Neural cell (in vitro differentiated cells): Measurements from ENCODE around the gene ARHGEF10L. TPM values are rescaled to one million over a fixed set of nuclear protein-coding genes. Genes with fewer than 3 reads are reported as not detected.

Source experiments
- H2AFZ ChIP-seq: fragments of 200-600, 300-800 bp; sonication (generic), shearing (Covaris generic); 2 replicates; pipeline ENCODE4 v1.6.0; 2014; ENCODE audit warnings: low read depth, mild to moderate bottlenecking, antibody characterized with exemption, low read length, moderate library complexity
- H3F3A ChIP-seq: fragments of 200-600 bp; shearing (Covaris generic); 2 replicates; pipeline ENCODE4 v1.6.1; 2016; ENCODE audit warnings: mild to moderate bottlenecking, moderate library complexity, mixed read lengths, antibody characterized with exemption, low read length; ENCODE audit not compliant: insufficient read depth, poor library complexity, severe bottlenecking
- H3K27ac ChIP-seq: fragments of 200-600, 300-800 bp; sonication (generic), shearing (Covaris generic); 2 replicates; pipeline ENCODE4 v1.5.1; 2014; ENCODE audit warnings: mild to moderate bottlenecking, low read length, moderate library complexity
- H3K27me3 ChIP-seq: fragments of 300-800, 200-600 bp; sonication (generic), shearing (Covaris generic); 2 replicates; pipeline ENCODE4 v1.6.0; 2014; ENCODE audit warnings: mild to moderate bottlenecking, low read depth, low read length, moderate library complexity; ENCODE audit not compliant: insufficient read depth
- H3K36me3 ChIP-seq: fragments of 300-800, 200-600 bp; sonication (generic), shearing (Covaris generic); 2 replicates; pipeline ENCODE4 v1.5.1; 2014; ENCODE audit warnings: mild to moderate bottlenecking, antibody characterized with exemption, low read length, moderate library complexity; ENCODE audit not compliant: insufficient read depth
- H3K4me2 ChIP-seq: fragments of 300-800, 200-600 bp; sonication (generic), shearing (Covaris generic); 2 replicates; pipeline ENCODE4 v1.6.0; 2014; ENCODE audit warnings: mild to moderate bottlenecking, low read length
- H3K4me3 ChIP-seq: fragments of 300-800, 200-600 bp; sonication (generic), shearing (Covaris generic); 2 replicates; pipeline ENCODE4 v1.5.1; 2014; ENCODE audit warnings: mild to moderate bottlenecking, low read length, moderate library complexity
- H3K79me2 ChIP-seq: fragments of 200-600 bp; shearing (Covaris generic); replicated peaks from 2 replicates; pipeline ENCODE4 v1.6.0; 2014; ENCODE audit warnings: mild to moderate bottlenecking, low read length, moderate library complexity; ENCODE audit not compliant: insufficient read depth
- H3K9ac ChIP-seq: fragments of 300-800, 200-600 bp; sonication (generic), shearing (Covaris generic); 2 replicates; pipeline ENCODE4 v1.6.1; 2016; ENCODE audit warnings: mild to moderate bottlenecking, low read length, mixed read lengths
- H3K9me2 ChIP-seq: fragments of 200-600 bp; shearing (Covaris generic); 2 replicates; pipeline ENCODE4 v1.6.1; 2016; ENCODE audit warnings: mild to moderate bottlenecking, low read length, mixed read lengths; ENCODE audit not compliant: insufficient read depth
- H3K9me3 ChIP-seq: fragments of 200-600, 300-800 bp; sonication (generic), shearing (Covaris generic); 2 replicates; pipeline ENCODE4 v1.6.1; 2016; ENCODE audit warnings: mild to moderate bottlenecking, mixed run types, low read length, moderate library complexity, mixed read lengths
- H4K20me1 ChIP-seq: fragments of 200-600 bp; shearing (Covaris generic); 2 replicates; pipeline ENCODE4 v1.6.1; 2016; ENCODE audit warnings: mild to moderate bottlenecking, mixed run types; ENCODE audit not compliant: insufficient read depth
- EP300 ChIP-seq: fragments of 450-650 bp; conservative IDR thresholded peaks from 2 replicates; pipeline ENCODE4 v1.6.1; 2014; ENCODE audit warnings: antibody characterized with exemption, mild to moderate bottlenecking, moderate library complexity; ENCODE audit not compliant: poor library complexity, severe bottlenecking
- EZH2 ChIP-seq: fragments of 200-600, 300-800 bp; shearing (Covaris generic), sonication (generic); IDR thresholded peaks from 2 replicates; pipeline ENCODE4 v1.6.1; 2014; ENCODE audit warnings: antibody characterized with exemption, low read length, borderline replicate concordance, mild to moderate bottlenecking; ENCODE audit not compliant: insufficient read depth, poor library complexity, severe bottlenecking
- MXI1 ChIP-seq: fragments of 450-650 bp; conservative IDR thresholded peaks from 2 replicates; pipeline ENCODE4 v1.6.1; 2014; ENCODE audit warnings: antibody characterized with exemption, mild to moderate bottlenecking; ENCODE audit not compliant: poor library complexity, severe bottlenecking
- POLR2AphosphoS5 ChIP-seq: IDR thresholded peaks from 2 replicates; pipeline ENCODE4 v1.6.1; 2012
- RAD21 ChIP-seq: fragments of 450-650 bp; conservative IDR thresholded peaks from 2 replicates; pipeline ENCODE4 v1.6.1; 2014; ENCODE audit warnings: antibody characterized with exemption, mild to moderate bottlenecking, moderate library complexity
- SMC3 ChIP-seq: fragments of 450-650 bp; conservative IDR thresholded peaks from 2 replicates; pipeline ENCODE4 v1.6.1; 2014; ENCODE audit warnings: antibody characterized with exemption, mild to moderate bottlenecking, moderate library complexity; ENCODE audit not compliant: poor library complexity
- TAF1 ChIP-seq: IDR thresholded peaks from 2 replicates; pipeline ENCODE4 v1.6.1; 2012; ENCODE audit warnings: low read depth
- polyA plus RNA-seq: library from polyadenylated mRNA; depleted of rRNA; stranded (reverse); fragments of >200 nt; gene quantifications from 2 replicates; pipeline ENCODE4 v1.2.3, GENCODE V29; 2014
- TF ChIP-seq, protein P1 (sequence below): fragments of 450-650 bp; IDR thresholded peaks from 2 replicates; pipeline ENCODE4 v1.5.1; 2014; ENCODE audit warnings: antibody characterized with exemption, mild to moderate bottlenecking, moderate library complexity; ENCODE audit not compliant: poor library complexity, severe bottlenecking
- TF ChIP-seq, protein P2 (sequence below): IDR thresholded peaks from 2 replicates; pipeline ENCODE4 v1.6.1; 2012; ENCODE audit warnings: borderline replicate concordance

ARHGEF10L gene
- polyA plus RNA-seq, 1 donor from 2014 or later = 123 TPM

DNA sequence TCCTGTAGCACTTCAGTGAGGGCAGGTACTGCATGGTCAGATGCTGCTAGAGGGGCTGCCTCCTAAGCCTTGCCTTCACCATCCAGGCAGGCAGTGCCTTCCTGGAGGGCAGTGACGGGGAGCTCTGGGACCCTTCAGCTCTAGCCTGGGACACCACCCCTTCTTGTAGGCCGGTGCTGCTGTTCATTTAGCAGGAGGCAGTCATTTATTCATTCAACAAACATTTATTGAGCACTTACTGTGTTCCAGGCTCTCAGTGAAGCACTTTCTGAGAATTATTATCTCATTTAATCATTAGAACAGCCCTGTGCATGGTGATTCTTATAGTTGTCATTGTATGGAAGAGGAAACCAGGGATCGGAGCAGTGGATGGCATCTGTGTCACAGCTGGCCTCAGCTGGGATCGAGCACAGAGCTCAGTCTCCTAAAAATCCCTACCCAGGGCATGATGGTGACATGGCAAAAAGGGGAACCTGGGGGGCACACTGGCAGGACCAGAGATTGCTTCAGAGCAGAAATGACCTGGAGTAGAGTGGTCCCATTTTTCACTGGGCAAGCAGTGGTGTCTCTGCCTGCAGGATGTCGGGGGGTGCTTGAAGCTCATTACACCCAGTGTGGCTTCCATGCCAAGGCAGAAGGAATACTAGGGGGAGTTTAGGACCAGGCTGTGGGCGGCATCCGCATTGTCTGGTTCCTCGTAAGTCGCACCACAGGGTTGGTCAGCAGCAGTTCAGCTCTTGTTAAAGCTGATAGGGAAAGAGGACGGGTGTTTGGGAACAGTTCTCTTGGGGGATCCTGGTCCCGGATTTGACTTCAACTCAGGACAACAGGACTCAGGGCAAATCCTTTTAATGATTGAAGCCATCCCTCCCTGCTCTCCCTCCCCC is 28.8 kb downstream of the ARHGEF10L start:
- no peak overlapping the region for H3K9ac ChIP-seq
- H3K9me2 ChIP-seq = no peaks in the 10 kb centered on the region
- H3K27me3 ChIP-seq = no peaks in the 10 kb centered on the region
- peaks cover 5% of the 10 kb centered on the region for H4K20me1 ChIP-seq
- peaks cover 43% of the 10 kb centered on the region for H3K79me2 ChIP-seq
- TF ChIP-seq TAF1 (no peak), EZH2 (no peak), POLR2AphosphoS5 (no peak), EP300 (no peak), MXI1 (no peak), RAD21 (no peak), SMC3 (no peak)
- TF ChIP-seq, protein P1, sequence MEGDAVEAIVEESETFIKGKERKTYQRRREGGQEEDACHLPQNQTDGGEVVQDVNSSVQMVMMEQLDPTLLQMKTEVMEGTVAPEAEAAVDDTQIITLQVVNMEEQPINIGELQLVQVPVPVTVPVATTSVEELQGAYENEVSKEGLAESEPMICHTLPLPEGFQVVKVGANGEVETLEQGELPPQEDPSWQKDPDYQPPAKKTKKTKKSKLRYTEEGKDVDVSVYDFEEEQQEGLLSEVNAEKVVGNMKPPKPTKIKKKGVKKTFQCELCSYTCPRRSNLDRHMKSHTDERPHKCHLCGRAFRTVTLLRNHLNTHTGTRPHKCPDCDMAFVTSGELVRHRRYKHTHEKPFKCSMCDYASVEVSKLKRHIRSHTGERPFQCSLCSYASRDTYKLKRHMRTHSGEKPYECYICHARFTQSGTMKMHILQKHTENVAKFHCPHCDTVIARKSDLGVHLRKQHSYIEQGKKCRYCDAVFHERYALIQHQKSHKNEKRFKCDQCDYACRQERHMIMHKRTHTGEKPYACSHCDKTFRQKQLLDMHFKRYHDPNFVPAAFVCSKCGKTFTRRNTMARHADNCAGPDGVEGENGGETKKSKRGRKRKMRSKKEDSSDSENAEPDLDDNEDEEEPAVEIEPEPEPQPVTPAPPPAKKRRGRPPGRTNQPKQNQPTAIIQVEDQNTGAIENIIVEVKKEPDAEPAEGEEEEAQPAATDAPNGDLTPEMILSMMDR = no peak
- TF ChIP-seq, protein P2, sequence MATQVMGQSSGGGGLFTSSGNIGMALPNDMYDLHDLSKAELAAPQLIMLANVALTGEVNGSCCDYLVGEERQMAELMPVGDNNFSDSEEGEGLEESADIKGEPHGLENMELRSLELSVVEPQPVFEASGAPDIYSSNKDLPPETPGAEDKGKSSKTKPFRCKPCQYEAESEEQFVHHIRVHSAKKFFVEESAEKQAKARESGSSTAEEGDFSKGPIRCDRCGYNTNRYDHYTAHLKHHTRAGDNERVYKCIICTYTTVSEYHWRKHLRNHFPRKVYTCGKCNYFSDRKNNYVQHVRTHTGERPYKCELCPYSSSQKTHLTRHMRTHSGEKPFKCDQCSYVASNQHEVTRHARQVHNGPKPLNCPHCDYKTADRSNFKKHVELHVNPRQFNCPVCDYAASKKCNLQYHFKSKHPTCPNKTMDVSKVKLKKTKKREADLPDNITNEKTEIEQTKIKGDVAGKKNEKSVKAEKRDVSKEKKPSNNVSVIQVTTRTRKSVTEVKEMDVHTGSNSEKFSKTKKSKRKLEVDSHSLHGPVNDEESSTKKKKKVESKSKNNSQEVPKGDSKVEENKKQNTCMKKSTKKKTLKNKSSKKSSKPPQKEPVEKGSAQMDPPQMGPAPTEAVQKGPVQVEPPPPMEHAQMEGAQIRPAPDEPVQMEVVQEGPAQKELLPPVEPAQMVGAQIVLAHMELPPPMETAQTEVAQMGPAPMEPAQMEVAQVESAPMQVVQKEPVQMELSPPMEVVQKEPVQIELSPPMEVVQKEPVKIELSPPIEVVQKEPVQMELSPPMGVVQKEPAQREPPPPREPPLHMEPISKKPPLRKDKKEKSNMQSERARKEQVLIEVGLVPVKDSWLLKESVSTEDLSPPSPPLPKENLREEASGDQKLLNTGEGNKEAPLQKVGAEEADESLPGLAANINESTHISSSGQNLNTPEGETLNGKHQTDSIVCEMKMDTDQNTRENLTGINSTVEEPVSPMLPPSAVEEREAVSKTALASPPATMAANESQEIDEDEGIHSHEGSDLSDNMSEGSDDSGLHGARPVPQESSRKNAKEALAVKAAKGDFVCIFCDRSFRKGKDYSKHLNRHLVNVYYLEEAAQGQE = no peak
- no peaks in the 10 kb centered on the region for H3F3A ChIP-seq
- H3K36me3 ChIP-seq = no peaks in the 10 kb centered on the region
- H2AFZ ChIP-seq = no peak overlapping the region
- no peak overlapping the region for H3K27ac ChIP-seq
- no peak overlapping the region for H3K4me3 ChIP-seq
- H3K4me2 ChIP-seq = no peak overlapping the region
- H3K9me3 ChIP-seq = no peaks in the 10 kb centered on the region

DNA sequence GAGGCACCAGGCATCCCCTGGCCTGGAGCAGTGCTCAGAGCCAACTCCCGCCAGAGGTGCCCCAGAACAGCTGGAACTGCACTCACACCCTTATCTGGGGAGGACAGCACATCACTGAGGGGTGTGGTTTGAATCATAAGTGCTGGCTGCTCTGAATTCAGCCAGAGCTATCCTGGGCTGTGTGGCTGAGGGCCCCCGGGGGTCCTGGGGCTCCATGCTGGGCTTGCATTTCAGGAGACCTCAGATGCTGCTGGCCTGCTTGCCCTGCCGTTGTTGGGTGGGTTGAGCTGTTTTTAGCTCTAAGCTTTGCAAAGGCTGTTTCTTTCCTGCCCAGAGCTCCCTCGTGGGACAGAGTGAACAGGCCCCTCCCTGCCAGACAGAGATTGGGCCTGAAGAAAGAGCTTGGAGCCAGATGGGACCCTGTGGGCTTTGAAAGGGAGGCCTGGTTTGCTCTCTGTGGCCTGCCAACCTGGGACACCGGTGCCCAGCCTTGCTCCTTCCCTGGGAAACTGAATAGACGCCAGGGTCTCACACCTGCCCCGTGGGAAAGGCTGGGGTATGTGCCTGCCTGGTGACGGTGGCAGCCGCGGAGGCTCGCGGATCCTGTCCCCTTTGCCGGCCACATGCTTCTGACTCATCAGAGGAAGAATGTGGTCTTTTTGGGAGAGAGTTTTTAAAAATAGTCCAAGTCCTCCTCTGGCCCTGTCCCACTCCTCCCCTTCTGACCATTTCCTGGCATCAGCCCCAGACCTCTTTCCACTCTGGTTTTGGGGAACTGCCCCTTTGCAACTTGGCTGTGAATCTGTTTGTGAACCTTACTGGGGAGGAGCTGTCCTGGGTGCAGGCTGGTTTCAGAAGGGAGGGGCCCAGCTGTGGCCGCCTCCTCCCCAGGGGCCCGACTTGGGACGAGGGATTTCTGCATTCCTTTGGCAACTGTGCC is 30.0 kb downstream of the ARHGEF10L start:
- no peak overlapping the region for H3K4me3 ChIP-seq
- TF ChIP-seq RAD21 (no peak), MXI1 (no peak), EP300 (no peak), TAF1 (no peak), SMC3 (no peak), POLR2AphosphoS5 (no peak), EZH2 (no peak)
- TF ChIP-seq, protein P1 = no peak
- TF ChIP-seq, protein P2 = no peak
- H3K9me2 ChIP-seq = no peaks in the 10 kb centered on the region
- H3K27me3 ChIP-seq = no peaks in the 10 kb centered on the region
- no peak overlapping the region for H3K27ac ChIP-seq
- no peak overlapping the region for H2AFZ ChIP-seq
- no peaks in the 10 kb centered on the region for H3F3A ChIP-seq
- no peak overlapping the region for H3K4me2 ChIP-seq
- no peak overlapping the region for H3K9ac ChIP-seq
- peaks cover 5% of the 10 kb centered on the region for H4K20me1 ChIP-seq
- H3K9me3 ChIP-seq = no peaks in the 10 kb centered on the region
- H3K36me3 ChIP-seq = no peaks in the 10 kb centered on the region
- H3K79me2 ChIP-seq = peaks cover 41% of the 10 kb centered on the region
